Measurements from ENCODE around the gene COA1.
A peak's percentile ranks its signal among the peaks of the same experiment; 100 is the strongest.
"Not testable (repeated sequence)": the region's sequence is repeated elsewhere in the genome, so short reads cannot be mapped to it uniquely, and the experiment has no call there.

The COA1 gene

GRCh38 chr7:43726466-43726865, 2.9 kb downstream of the COA1 start:
- no peak for DNase-seq

- no peak for DNase-seq
These were observed 4.1 kb downstream of the COA1 start for GRCh38 chr7:43725251-43725650.

GRCh38 chr7:43723007-43723341, 6.3 kb downstream of the COA1 start:
- no peak for DNase-seq

GRCh38 chr7:43721193-43721806, 8.0 kb downstream of the COA1 start:
- peak; percentile 4 for DNase-seq

- DNase-seq = no peak
These were observed 12.7 kb downstream of the COA1 start for GRCh38 chr7:43716598-43716997.

- DNase-seq = not testable (repeated sequence)
These were observed 13.4 kb downstream of the COA1 start for GRCh38 chr7:43715966-43716365.

- no peak for DNase-seq
These were observed 17.8 kb downstream of the COA1 start for GRCh38 chr7:43711503-43711902.

GRCh38 chr7:43708055-43708454, 21.3 kb downstream of the COA1 start:
- not testable (repeated sequence) for DNase-seq

- no peak for DNase-seq
These were observed 25.8 kb downstream of the COA1 start for GRCh38 chr7:43703573-43703972.

GRCh38 chr7:43702974-43703373, 26.3 kb downstream of the COA1 start:
- no peak for DNase-seq

GRCh38 chr7:43701929-43702328, 27.4 kb downstream of the COA1 start:
- DNase-seq = no peak

- DNase-seq = no peak
These were observed 27.8 kb downstream of the COA1 start for GRCh38 chr7:43701500-43701854.

GRCh38 chr7:43700646-43701499, 28.4 kb downstream of the COA1 start:
- no peak for DNase-seq

GRCh38 chr7:43700059-43700501, 29.2 kb downstream of the COA1 start:
- DNase-seq = peak; percentile 66

GRCh38 chr7:43698460-43699255, 30.7 kb downstream of the COA1 start:
- DNase-seq = no peak

- no peak for DNase-seq
These were observed 31.6 kb downstream of the COA1 start for GRCh38 chr7:43697690-43698089.

GRCh38 chr7:43695365-43695764, 34.0 kb downstream of the COA1 start:
- DNase-seq = no peak

- no peak for DNase-seq
These were observed 34.9 kb downstream of the COA1 start for GRCh38 chr7:43694399-43694748.

GRCh38 chr7:43693687-43694398, 35.5 kb downstream of the COA1 start:
- DNase-seq = no peak

GRCh38 chr7:43692582-43693373, 36.5 kb downstream of the COA1 start:
- no peak for DNase-seq

- no peak for DNase-seq
These were observed 37.7 kb downstream of the COA1 start for GRCh38 chr7:43691611-43692010.

- no peak for DNase-seq
These were observed 40.2 kb downstream of the COA1 start for GRCh38 chr7:43689115-43689514.
